ENCODE measurements around the gene SHISA9.

Gene SHISA9

GRCh38 chr16:13186813-13187212, 285.4 kb downstream of the SHISA9 start:
- H3K27ac ChIP-seq (ENCODE audit: low read depth, low read length), result no peak overlapping the region
- H3K4me3 ChIP-seq (ENCODE audit: low read depth in 1 of 5, low read length in 5 of 5), result no peak overlapping the region
- H3K9me3 ChIP-seq (ENCODE audit: control insufficient read depth in 5 of 5, low read length in 5 of 5), result peaks cover 0 to 9% (median 7%) of the 10 kb centered on the region in 5 donors
- no peaks in the 10 kb centered on the region for H3K4me1 ChIP-seq (ENCODE audit: control insufficient read depth in 5 of 5, insufficient read depth in 5 of 5, low read length in 5 of 5)
- H3K9ac ChIP-seq (ENCODE audit: low read length in 5 of 5), result no peak overlapping the region
- H3K27me3 ChIP-seq (ENCODE audit: control insufficient read depth in 5 of 5, insufficient read depth in 4 of 5, low read length in 5 of 5), result peaks cover 0 to 10% (median 0%) of the 10 kb centered on the region in 5 donors
- no peaks in the 10 kb centered on the region for H3K36me3 ChIP-seq (ENCODE audit: control insufficient read depth in 5 of 5, insufficient read depth in 5 of 5, low read length in 5 of 5)

- Histone ChIP-seq H3K27me3 (ENCODE audit: control insufficient read depth in 5 of 5, insufficient read depth in 4 of 5, low read length in 5 of 5) (peaks cover 0 to 7% (median 0%) of the 10 kb centered on the region in 5 donors), H3K9me3 (ENCODE audit: control insufficient read depth in 5 of 5, low read length in 5 of 5) (peaks cover 0 to 4% (median 0%) of the 10 kb centered on the region in 5 donors), H3K4me1 (ENCODE audit: control insufficient read depth in 5 of 5, insufficient read depth in 5 of 5, low read length in 5 of 5) (no peaks in the 10 kb centered on the region), H3K36me3 (ENCODE audit: control insufficient read depth in 5 of 5, insufficient read depth in 5 of 5, low read length in 5 of 5) (no peaks in the 10 kb centered on the region), H3K9ac (ENCODE audit: low read length in 5 of 5) (no peak overlapping the region), H3K27ac (ENCODE audit: low read depth, low read length) (no peak overlapping the region), H3K4me3 (ENCODE audit: low read depth in 1 of 5, low read length in 5 of 5) (no peak overlapping the region)
Measured at GRCh38 chr16:13189250-13189649, 287.9 kb downstream of the SHISA9 start.

GRCh38 chr16:13193721-13194120, 292.3 kb downstream of the SHISA9 start:
- H3K36me3 ChIP-seq (ENCODE audit: control insufficient read depth in 5 of 5, insufficient read depth in 5 of 5, low read length in 5 of 5), result no peaks in the 10 kb centered on the region
- peaks cover 0 to 8% (median 0%) of the 10 kb centered on the region in 5 donors for H3K9me3 ChIP-seq (ENCODE audit: control insufficient read depth in 5 of 5, low read length in 5 of 5)
- H3K27ac ChIP-seq (ENCODE audit: low read depth, low read length), result no peak overlapping the region
- no peak overlapping the region for H3K4me3 ChIP-seq (ENCODE audit: low read depth in 1 of 5, low read length in 5 of 5)
- no peaks in the 10 kb centered on the region for H3K4me1 ChIP-seq (ENCODE audit: control insufficient read depth in 5 of 5, insufficient read depth in 5 of 5, low read length in 5 of 5)
- peaks cover 0 to 5% (median 0%) of the 10 kb centered on the region in 5 donors for H3K27me3 ChIP-seq (ENCODE audit: control insufficient read depth in 5 of 5, insufficient read depth in 4 of 5, low read length in 5 of 5)
- H3K9ac ChIP-seq (ENCODE audit: low read length in 5 of 5), result no peak overlapping the region

GRCh38 chr16:13194766-13195165, 293.4 kb downstream of the SHISA9 start:
- Histone ChIP-seq H3K9ac (ENCODE audit: low read length in 5 of 5) (no peak overlapping the region), H3K27me3 (ENCODE audit: control insufficient read depth in 5 of 5, insufficient read depth in 4 of 5, low read length in 5 of 5) (peaks cover 0 to 2% (median 0%) of the 10 kb centered on the region in 5 donors), H3K4me1 (ENCODE audit: control insufficient read depth in 5 of 5, insufficient read depth in 5 of 5, low read length in 5 of 5) (no peaks in the 10 kb centered on the region), H3K36me3 (ENCODE audit: control insufficient read depth in 5 of 5, insufficient read depth in 5 of 5, low read length in 5 of 5) (no peaks in the 10 kb centered on the region), H3K27ac (ENCODE audit: low read depth, low read length) (no peak overlapping the region), H3K4me3 (ENCODE audit: low read depth in 1 of 5, low read length in 5 of 5) (no peak overlapping the region), H3K9me3 (ENCODE audit: control insufficient read depth in 5 of 5, low read length in 5 of 5) (peaks cover 0 to 8% (median 0%) of the 10 kb centered on the region in 5 donors)

GRCh38 chr16:13203725-13204124, 302.3 kb downstream of the SHISA9 start:
- no peak overlapping the region for H3K4me3 ChIP-seq (ENCODE audit: low read depth in 1 of 5, low read length in 5 of 5)
- no peaks in the 10 kb centered on the region for H3K27me3 ChIP-seq (ENCODE audit: control insufficient read depth in 5 of 5, insufficient read depth in 4 of 5, low read length in 5 of 5)
- no peaks in the 10 kb centered on the region for H3K4me1 ChIP-seq (ENCODE audit: control insufficient read depth in 5 of 5, insufficient read depth in 5 of 5, low read length in 5 of 5)
- H3K9me3 ChIP-seq (ENCODE audit: control insufficient read depth in 5 of 5, low read length in 5 of 5), result peaks cover 0 to 2% (median 0%) of the 10 kb centered on the region in 5 donors
- no peak overlapping the region for H3K27ac ChIP-seq (ENCODE audit: low read depth, low read length)
- no peak overlapping the region for H3K9ac ChIP-seq (ENCODE audit: low read length in 5 of 5)
- H3K36me3 ChIP-seq (ENCODE audit: control insufficient read depth in 5 of 5, insufficient read depth in 5 of 5, low read length in 5 of 5), result no peaks in the 10 kb centered on the region

GRCh38 chr16:13205352-13205751, 304.0 kb downstream of the SHISA9 start:
- H3K9ac ChIP-seq (ENCODE audit: low read length in 5 of 5), result no peak overlapping the region
- peaks cover 0 to 2% (median 0%) of the 10 kb centered on the region in 5 donors for H3K9me3 ChIP-seq (ENCODE audit: control insufficient read depth in 5 of 5, low read length in 5 of 5)
- H3K27ac ChIP-seq (ENCODE audit: low read depth, low read length), result no peak overlapping the region
- no peak overlapping the region for H3K4me3 ChIP-seq (ENCODE audit: low read depth in 1 of 5, low read length in 5 of 5)
- H3K27me3 ChIP-seq (ENCODE audit: control insufficient read depth in 5 of 5, insufficient read depth in 4 of 5, low read length in 5 of 5), result no peaks in the 10 kb centered on the region
- no peaks in the 10 kb centered on the region for H3K36me3 ChIP-seq (ENCODE audit: control insufficient read depth in 5 of 5, insufficient read depth in 5 of 5, low read length in 5 of 5)
- H3K4me1 ChIP-seq (ENCODE audit: control insufficient read depth in 5 of 5, insufficient read depth in 5 of 5, low read length in 5 of 5), result no peaks in the 10 kb centered on the region

- Histone ChIP-seq H3K9ac (ENCODE audit: low read length in 5 of 5) (no peak overlapping the region), H3K4me3 (ENCODE audit: low read depth in 1 of 5, low read length in 5 of 5) (no peak overlapping the region), H3K4me1 (ENCODE audit: control insufficient read depth in 5 of 5, insufficient read depth in 5 of 5, low read length in 5 of 5) (no peaks in the 10 kb centered on the region), H3K9me3 (ENCODE audit: control insufficient read depth in 5 of 5, low read length in 5 of 5) (peaks cover 0 to 2% (median 0%) of the 10 kb centered on the region in 5 donors), H3K27ac (ENCODE audit: low read depth, low read length) (no peak overlapping the region), H3K36me3 (ENCODE audit: control insufficient read depth in 5 of 5, insufficient read depth in 5 of 5, low read length in 5 of 5) (no peaks in the 10 kb centered on the region), H3K27me3 (ENCODE audit: control insufficient read depth in 5 of 5, insufficient read depth in 4 of 5, low read length in 5 of 5) (no peaks in the 10 kb centered on the region)
Measured at GRCh38 chr16:13206606-13207005, 305.2 kb downstream of the SHISA9 start.

GRCh38 chr16:13207151-13207550, 305.8 kb downstream of the SHISA9 start:
- no peaks in the 10 kb centered on the region for H3K4me1 ChIP-seq (ENCODE audit: control insufficient read depth in 5 of 5, insufficient read depth in 5 of 5, low read length in 5 of 5)
- no peaks in the 10 kb centered on the region for H3K27me3 ChIP-seq (ENCODE audit: control insufficient read depth in 5 of 5, insufficient read depth in 4 of 5, low read length in 5 of 5)
- H3K9ac ChIP-seq (ENCODE audit: low read length in 5 of 5), result no peak overlapping the region
- no peak overlapping the region for H3K27ac ChIP-seq (ENCODE audit: low read depth, low read length)
- no peak overlapping the region for H3K4me3 ChIP-seq (ENCODE audit: low read depth in 1 of 5, low read length in 5 of 5)
- no peaks in the 10 kb centered on the region for H3K36me3 ChIP-seq (ENCODE audit: control insufficient read depth in 5 of 5, insufficient read depth in 5 of 5, low read length in 5 of 5)
- H3K9me3 ChIP-seq (ENCODE audit: control insufficient read depth in 5 of 5, low read length in 5 of 5), result peaks cover 0 to 2% (median 0%) of the 10 kb centered on the region in 5 donors

- no peaks in the 10 kb centered on the region for H3K36me3 ChIP-seq (ENCODE audit: control insufficient read depth in 5 of 5, insufficient read depth in 5 of 5, low read length in 5 of 5)
- no peak overlapping the region for H3K9ac ChIP-seq (ENCODE audit: low read length in 5 of 5)
- peaks cover 0 to 14% (median 10%) of the 10 kb centered on the region in 5 donors for H3K9me3 ChIP-seq (ENCODE audit: control insufficient read depth in 5 of 5, low read length in 5 of 5)
- H3K4me3 ChIP-seq (ENCODE audit: low read depth in 1 of 5, low read length in 5 of 5), result no peak overlapping the region
- no peak overlapping the region for H3K27ac ChIP-seq (ENCODE audit: low read depth, low read length)
- no peaks in the 10 kb centered on the region for H3K4me1 ChIP-seq (ENCODE audit: control insufficient read depth in 5 of 5, insufficient read depth in 5 of 5, low read length in 5 of 5)
- H3K27me3 ChIP-seq (ENCODE audit: control insufficient read depth in 5 of 5, insufficient read depth in 4 of 5, low read length in 5 of 5), result peaks cover 0 to 3% (median 0%) of the 10 kb centered on the region in 5 donors
Measured at GRCh38 chr16:13223666-13224065, 322.3 kb downstream of the SHISA9 start.

- H3K27ac ChIP-seq (ENCODE audit: low read depth, low read length), result no peak overlapping the region
- H3K36me3 ChIP-seq (ENCODE audit: control insufficient read depth in 5 of 5, insufficient read depth in 5 of 5, low read length in 5 of 5), result no peaks in the 10 kb centered on the region
- no peaks in the 10 kb centered on the region for H3K4me1 ChIP-seq (ENCODE audit: control insufficient read depth in 5 of 5, insufficient read depth in 5 of 5, low read length in 5 of 5)
- H3K9me3 ChIP-seq (ENCODE audit: control insufficient read depth in 5 of 5, low read length in 5 of 5), result peaks cover 0 to 9% (median 6%) of the 10 kb centered on the region in 5 donors
- H3K4me3 ChIP-seq (ENCODE audit: low read depth in 1 of 5, low read length in 5 of 5), result no peak overlapping the region
- H3K27me3 ChIP-seq (ENCODE audit: control insufficient read depth in 5 of 5, insufficient read depth in 4 of 5, low read length in 5 of 5), result peaks cover 0 to 3% (median 0%) of the 10 kb centered on the region in 5 donors
- H3K9ac ChIP-seq (ENCODE audit: low read length in 5 of 5), result no peak overlapping the region
Measured at GRCh38 chr16:13229039-13229438, 327.6 kb downstream of the SHISA9 start.
